Measurements from ENCODE around the gene RPS5. TPM values are rescaled to one million over a fixed set of nuclear protein-coding genes. Genes with fewer than 3 reads are reported as not detected.
"Not testable (repeated sequence)": the region's sequence is repeated elsewhere in the genome, so short reads cannot be mapped to it uniquely, and the experiment has no call there.

Gene RPS5
- total RNA-seq, 1 experiment from 2014 or later = 3,636 TPM

GRCh38 chr19:58395979-58396627 lies 9.0 kb downstream of the RPS5 start:
- H3K9me3 ChIP-seq = no peaks in the 10 kb centered on the region
- H3K27me3 ChIP-seq = no peaks in the 10 kb centered on the region
- no peak overlapping the region for H3K4me3 ChIP-seq
- H3K36me3 ChIP-seq = peaks cover 50% of the 10 kb centered on the region
- DNase-seq = no peak

- H3K27me3 ChIP-seq = no peaks in the 10 kb centered on the region
- DNase-seq = no peak
- no peaks in the 10 kb centered on the region for H3K9me3 ChIP-seq
- H3K4me3 ChIP-seq = no peak overlapping the region
- peaks cover 42% of the 10 kb centered on the region for H3K36me3 ChIP-seq
These were observed 9.8 kb downstream of the RPS5 start for GRCh38 chr19:58396691-58397532.

- Histone ChIP-seq H3K9me3 (no peaks in the 10 kb centered on the region), H3K27me3 (no peaks in the 10 kb centered on the region), H3K4me3 (no peak overlapping the region), H3K36me3 (peaks cover 35% of the 10 kb centered on the region)
- no peak for DNase-seq
These were observed 10.5 kb downstream of the RPS5 start for GRCh38 chr19:58397533-58398037.

GRCh38 chr19:58398087-58398486 lies 11.0 kb downstream of the RPS5 start:
- DNase-seq = no peak
- peaks cover 30% of the 10 kb centered on the region for H3K36me3 ChIP-seq
- H3K27me3 ChIP-seq = no peaks in the 10 kb centered on the region
- H3K4me3 ChIP-seq = no peak overlapping the region
- no peaks in the 10 kb centered on the region for H3K9me3 ChIP-seq

- Histone ChIP-seq H3K4me3 (no peak overlapping the region), H3K27me3 (no peaks in the 10 kb centered on the region), H3K9me3 (no peaks in the 10 kb centered on the region), H3K36me3 (peaks cover 25% of the 10 kb centered on the region)
- no peak for DNase-seq
These were observed 11.5 kb downstream of the RPS5 start for GRCh38 chr19:58398545-58398944.

- Histone ChIP-seq H3K27me3 (no peaks in the 10 kb centered on the region), H3K36me3 (peaks cover 12% of the 10 kb centered on the region), H3K9me3 (no peaks in the 10 kb centered on the region), H3K4me3 (no peak overlapping the region)
- no peak for DNase-seq
These were observed 12.8 kb downstream of the RPS5 start for GRCh38 chr19:58399903-58400302.

- H3K27me3 ChIP-seq = no peaks in the 10 kb centered on the region
- peak; percentile 39 for DNase-seq
These were observed 13.3 kb downstream of the RPS5 start for GRCh38 chr19:58400316-58400915.

GRCh38 chr19:58400916-58401839 lies 14.1 kb downstream of the RPS5 start:
- DNase-seq = peak; percentile 98
- peak overlapping the region; percentile 56 for H3K4me3 ChIP-seq
- H3K27me3 ChIP-seq = no peaks in the 10 kb centered on the region
- no peaks in the 10 kb centered on the region for H3K9me3 ChIP-seq
- no peaks in the 10 kb centered on the region for H3K36me3 ChIP-seq

More at GRCh38 chr19:58400316-58400915, 13.3 kb downstream of the RPS5 start:
- Histone ChIP-seq H3K36me3 (peaks cover 7% of the 10 kb centered on the region), H3K4me3 (peak overlapping the region; percentile 56), H3K9me3 (no peaks in the 10 kb centered on the region)

GRCh38 chr19:58401840-58402421 lies 14.9 kb downstream of the RPS5 start:
- H3K36me3 ChIP-seq = peaks cover 5% of the 10 kb centered on the region
- no peaks in the 10 kb centered on the region for H3K9me3 ChIP-seq
- no peaks in the 10 kb centered on the region for H3K27me3 ChIP-seq
- no peak for DNase-seq
- H3K4me3 ChIP-seq = peak overlapping the region; percentile 56

- not testable (repeated sequence) for DNase-seq, H3K36me3 ChIP-seq, H3K9me3 ChIP-seq, H3K4me3 ChIP-seq, H3K27me3 ChIP-seq
These were observed 16.9 kb downstream of the RPS5 start for GRCh38 chr19:58403920-58404478.

GRCh38 chr19:58406818-58407657 lies 20.0 kb downstream of the RPS5 start:
- Histone ChIP-seq H3K27me3 (no peaks in the 10 kb centered on the region), H3K9me3 (no peaks in the 10 kb centered on the region), H3K4me3 (peak overlapping the region; percentile 85), H3K36me3 (peaks cover 22% of the 10 kb centered on the region)
- no peak for DNase-seq

GRCh38 chr19:58407658-58408151 lies 20.6 kb downstream of the RPS5 start:
- peaks cover 27% of the 10 kb centered on the region for H3K36me3 ChIP-seq
- DNase-seq = no peak
- H3K27me3 ChIP-seq = no peaks in the 10 kb centered on the region
- H3K9me3 ChIP-seq = no peaks in the 10 kb centered on the region; the same call in 1 of the 2 replicates
- H3K4me3 ChIP-seq = peak overlapping the region; percentile 85

- H3K4me3 ChIP-seq = peak within 1 kb of the TSS; percentile 85
- peaks cover 3% of the 10 kb centered on the region; the same call in 1 of the 2 replicates for H3K9me3 ChIP-seq
- no peaks in the 10 kb centered on the region for H3K27me3 ChIP-seq
- H3K36me3 ChIP-seq = peaks cover 33% of the 10 kb centered on the region
- DNase-seq = peak; percentile 96
These were observed 21.3 kb downstream of the RPS5 start, which contains the start of gene ZNF584 for GRCh38 chr19:58408152-58409009. Gene ZNF584, plus strand, starts transcription at chr19:58408649. Its CDS starts 499 bp downstream, at chr19:58409148.
